IPS-20b (cell line): ENCODE data around the gene CDH20.

Experiments used
- H3K27ac ChIP-seq: one replicate; pipeline ENCODE4 v1.5.1; 2013; ENCODE audit warnings: low read length
- H3K27me3 ChIP-seq: 2 replicates; pipeline ENCODE4 v1.6.1; 2013; ENCODE audit warnings: mild to moderate bottlenecking, low read length, inconsistent platforms; ENCODE audit not compliant: insufficient read depth
- H3K36me3 ChIP-seq: 2 replicates; pipeline ENCODE4 v1.6.1; 2013; ENCODE audit warnings: low read depth, mild to moderate bottlenecking, inconsistent platforms, low read length, moderate library complexity; ENCODE audit not compliant: insufficient read depth
- H3K4me1 ChIP-seq: 2 replicates; pipeline ENCODE4 v1.6.1; 2013; ENCODE audit warnings: mild to moderate bottlenecking, control low read depth, inconsistent platforms, low read length, moderate library complexity; ENCODE audit not compliant: insufficient read depth
- H3K4me3 ChIP-seq: 2 replicates; pipeline ENCODE4 v1.5.1; 2013; ENCODE audit warnings: mild to moderate bottlenecking, low read length, inconsistent platforms
- H3K9ac ChIP-seq: 2 replicates; pipeline ENCODE4 v1.6.1; 2013; ENCODE audit warnings: low read depth, mild to moderate bottlenecking, inconsistent platforms, low read length, moderate library complexity
- H3K9me3 ChIP-seq: 2 replicates; pipeline ENCODE4 v1.6.1; 2013; ENCODE audit warnings: mild to moderate bottlenecking, low read depth, low read length, inconsistent platforms; ENCODE audit not compliant: insufficient read depth

Gene CDH20

DNA sequence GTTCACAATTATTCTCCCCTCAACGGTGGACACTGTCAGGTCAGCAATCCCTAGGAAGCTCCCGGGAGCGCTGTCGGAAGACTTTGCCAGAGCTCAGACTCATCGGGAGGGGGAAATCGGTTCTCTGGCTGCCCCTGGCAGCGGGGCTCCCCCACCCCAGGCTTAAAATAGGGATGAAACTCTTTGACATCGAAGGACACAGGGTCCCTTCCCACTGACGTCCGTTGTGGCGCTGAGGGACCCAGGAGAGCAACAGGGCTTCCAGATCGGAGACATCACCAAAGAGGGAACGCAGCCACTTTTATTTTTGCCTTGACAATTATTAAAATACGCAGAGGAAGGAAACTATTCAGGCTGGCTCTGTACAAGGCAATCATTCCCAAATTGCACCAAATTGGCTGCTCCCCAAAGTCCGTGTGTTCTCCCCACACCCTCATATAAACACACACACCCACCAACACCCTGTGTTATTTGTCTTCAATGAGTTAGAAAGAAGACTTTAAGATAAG is 249.0 kb downstream of the CDH20 start:
- H3K9me3 ChIP-seq = no peaks in the 10 kb centered on the region
- H3K36me3 ChIP-seq = no peaks in the 10 kb centered on the region
- peaks cover 16% of the 10 kb centered on the region for H3K27me3 ChIP-seq
- no peaks in the 10 kb centered on the region for H3K4me1 ChIP-seq
- H3K27ac ChIP-seq = no peak overlapping the region
- no peak overlapping the region for H3K9ac ChIP-seq
- peak overlapping the region; percentile 59 for H3K4me3 ChIP-seq

DNA sequence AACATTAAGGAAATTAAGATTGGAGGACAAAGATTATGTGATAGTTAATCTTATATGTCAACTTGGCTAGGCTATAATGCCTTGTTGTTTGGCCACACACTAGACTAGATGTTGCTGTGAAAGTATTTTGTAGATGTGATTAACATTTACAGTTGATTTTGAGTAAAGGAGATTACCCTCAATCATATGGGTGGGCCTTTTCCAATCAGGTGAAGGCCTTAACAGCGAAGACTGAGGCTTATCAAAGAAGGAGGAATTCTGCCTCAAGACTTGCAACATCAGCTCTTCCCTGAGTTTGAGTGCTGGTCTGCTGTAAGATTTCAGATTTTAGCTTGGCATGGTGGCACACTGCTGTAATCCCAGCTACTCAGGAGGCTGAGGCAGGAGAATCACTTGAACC is 250.3 kb downstream of the CDH20 start:
- Histone ChIP-seq H3K36me3 (no peaks in the 10 kb centered on the region), H3K9ac (no peak overlapping the region), H3K27ac (no peak overlapping the region), H3K4me1 (no peaks in the 10 kb centered on the region), H3K27me3 (peaks cover 16% of the 10 kb centered on the region), H3K9me3 (no peaks in the 10 kb centered on the region), H3K4me3 (no peak overlapping the region)

DNA sequence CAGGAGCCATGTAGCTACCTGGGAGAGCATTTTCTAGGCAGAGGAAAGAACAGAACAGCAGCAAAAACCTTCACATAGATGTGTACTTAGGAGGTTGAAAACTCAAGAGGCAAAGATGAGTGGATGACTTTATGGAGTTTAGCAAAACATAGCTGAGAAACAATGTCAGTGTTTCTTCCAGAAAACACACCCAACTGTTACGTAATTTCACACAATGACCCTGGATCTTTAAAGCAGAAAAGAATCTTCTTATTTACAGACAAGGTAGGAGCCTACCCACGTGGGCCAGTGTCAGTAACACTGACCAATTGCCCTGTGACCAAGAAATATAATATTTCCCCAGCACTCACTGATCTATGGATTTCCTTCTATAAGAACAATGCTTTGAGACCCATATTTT is 254.6 kb downstream of the CDH20 start:
- Histone ChIP-seq H3K9me3 (no peaks in the 10 kb centered on the region), H3K27ac (no peak overlapping the region), H3K36me3 (no peaks in the 10 kb centered on the region), H3K27me3 (peaks cover 6% of the 10 kb centered on the region), H3K9ac (no peak overlapping the region), H3K4me3 (no peak overlapping the region), H3K4me1 (no peaks in the 10 kb centered on the region)

DNA sequence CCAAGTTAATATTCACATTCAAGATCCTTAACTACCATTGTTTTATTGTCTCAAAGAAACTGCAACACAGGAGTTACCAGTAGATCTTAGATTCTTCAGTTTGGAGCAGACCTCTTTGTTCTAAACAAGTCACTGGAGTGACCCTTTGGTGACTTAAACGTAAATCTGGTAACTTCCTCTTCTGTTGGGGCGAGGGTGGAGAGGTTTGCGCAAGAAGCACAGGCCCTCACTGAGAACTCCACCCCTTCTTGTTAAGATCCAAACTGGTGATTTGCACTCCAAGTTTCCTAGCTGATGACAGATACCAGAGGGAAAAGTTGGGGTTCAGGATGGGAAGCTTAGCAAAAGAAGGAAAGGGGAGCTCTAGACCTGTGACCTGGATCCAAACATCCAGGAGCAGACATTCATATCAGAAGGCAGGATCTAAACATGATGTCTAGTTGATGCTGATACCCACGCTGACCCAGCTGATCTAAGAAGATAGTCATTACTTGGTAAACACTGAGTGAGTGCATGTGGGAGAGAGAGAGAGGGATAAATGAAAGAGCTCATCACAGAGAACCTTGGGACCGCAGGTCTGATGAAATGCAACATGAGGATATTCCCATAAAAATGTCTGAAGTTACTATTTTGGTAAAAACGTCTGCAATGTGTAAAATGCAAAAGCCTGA is 256.0 kb downstream of the CDH20 start:
- Histone ChIP-seq H3K27me3 (no peaks in the 10 kb centered on the region), H3K27ac (no peak overlapping the region), H3K36me3 (no peaks in the 10 kb centered on the region), H3K9me3 (no peaks in the 10 kb centered on the region), H3K4me1 (no peaks in the 10 kb centered on the region), H3K9ac (no peak overlapping the region), H3K4me3 (no peak overlapping the region)

DNA sequence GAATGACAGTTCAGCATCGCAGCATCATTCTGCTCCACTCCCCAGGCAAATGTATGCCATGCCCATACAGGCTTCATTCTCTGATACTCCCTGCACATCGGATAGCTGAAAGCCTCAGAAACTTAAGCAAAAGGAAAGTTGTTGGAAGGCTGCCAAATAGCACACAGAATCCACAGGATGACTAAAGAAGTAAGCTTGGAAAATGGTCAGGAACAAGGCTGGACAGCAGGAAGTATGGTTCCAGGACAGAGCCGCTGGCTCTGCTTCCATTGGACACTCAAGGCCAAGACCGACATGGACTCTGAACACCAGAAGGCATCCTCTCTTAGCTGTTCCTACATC is 256.5 kb downstream of the CDH20 start:
- Histone ChIP-seq H3K4me1 (no peaks in the 10 kb centered on the region), H3K27me3 (no peaks in the 10 kb centered on the region), H3K9ac (no peak overlapping the region), H3K9me3 (no peaks in the 10 kb centered on the region), H3K27ac (no peak overlapping the region), H3K4me3 (no peak overlapping the region), H3K36me3 (no peaks in the 10 kb centered on the region)

DNA sequence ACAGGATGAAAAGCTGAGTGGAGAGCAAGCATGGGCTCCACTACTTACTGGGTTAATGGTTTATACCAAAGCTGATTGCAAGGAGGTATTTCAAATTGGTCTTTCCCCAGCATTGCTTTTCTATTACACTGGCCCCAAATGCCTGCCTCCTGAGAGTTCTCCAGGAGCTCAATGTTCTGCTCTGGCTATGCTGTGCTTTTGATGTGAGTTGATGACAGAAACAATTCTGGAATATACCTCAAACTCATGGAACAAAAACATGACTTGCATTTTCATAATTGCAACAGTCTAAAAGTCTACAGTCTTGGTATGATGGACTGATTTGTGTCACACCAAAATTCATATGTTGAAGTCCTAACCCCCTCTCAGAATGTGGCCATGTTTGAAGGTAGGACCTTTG is 258.0 kb downstream of the CDH20 start:
- H3K27ac ChIP-seq = no peak overlapping the region
- H3K9me3 ChIP-seq = no peaks in the 10 kb centered on the region
- H3K36me3 ChIP-seq = no peaks in the 10 kb centered on the region
- H3K9ac ChIP-seq = no peak overlapping the region
- no peak overlapping the region for H3K4me3 ChIP-seq
- no peaks in the 10 kb centered on the region for H3K4me1 ChIP-seq
- H3K27me3 ChIP-seq = no peaks in the 10 kb centered on the region

DNA sequence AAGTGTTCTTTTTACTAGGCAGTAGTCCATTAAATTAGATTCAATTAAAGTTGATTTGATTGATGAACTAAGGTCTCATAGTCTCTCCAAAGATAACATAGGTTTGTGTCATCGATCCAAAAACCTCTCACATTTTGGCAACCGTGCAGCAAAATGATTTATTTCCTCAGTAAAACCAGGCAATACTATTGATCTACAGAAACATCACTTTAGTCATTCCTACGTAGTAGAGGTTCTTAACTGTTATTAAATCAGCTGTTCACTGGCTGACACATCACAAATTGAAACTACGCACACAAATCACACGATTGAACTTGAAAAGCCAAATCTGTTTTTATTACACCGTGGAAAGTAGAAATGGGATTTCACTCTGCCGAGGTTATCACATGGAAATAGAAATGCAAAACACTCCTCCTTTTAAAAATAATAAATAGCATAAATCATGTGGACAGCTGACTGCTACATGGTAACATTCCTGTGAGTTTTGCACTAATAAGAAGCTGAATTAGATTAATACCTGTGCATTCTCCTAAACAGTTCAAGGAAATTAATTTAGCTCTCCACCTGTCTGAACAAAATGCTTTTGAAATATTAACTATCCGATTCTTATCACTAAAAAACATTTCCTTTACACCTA is 262.5 kb downstream of the CDH20 start:
- no peaks in the 10 kb centered on the region for H3K27me3 ChIP-seq
- H3K36me3 ChIP-seq = no peaks in the 10 kb centered on the region
- no peak overlapping the region for H3K4me3 ChIP-seq
- H3K9me3 ChIP-seq = no peaks in the 10 kb centered on the region
- H3K27ac ChIP-seq = no peak overlapping the region
- no peak overlapping the region for H3K9ac ChIP-seq
- H3K4me1 ChIP-seq = 0 out of 2 replicates have a peak, but pooled peaks cover 3% of the 10 kb centered on the region

DNA sequence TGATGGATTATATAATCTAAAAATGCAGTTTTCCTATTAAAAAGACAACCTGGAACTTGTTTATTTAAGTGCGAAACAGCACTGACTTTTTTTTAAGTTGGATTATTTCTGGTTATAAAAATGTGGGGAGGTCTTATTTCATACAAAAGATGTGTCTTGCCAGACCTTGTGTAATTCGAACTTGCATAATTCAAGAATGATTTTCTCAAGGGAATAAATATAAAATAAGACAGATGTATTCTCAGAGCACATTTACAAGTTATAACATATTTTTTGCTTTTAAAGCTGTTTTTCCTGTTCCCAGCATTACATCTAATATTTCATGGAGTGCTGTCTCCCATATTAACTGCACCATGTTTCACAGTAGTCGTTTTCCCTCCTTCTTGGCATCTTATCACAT is 263.1 kb downstream of the CDH20 start:
- H3K36me3 ChIP-seq = no peaks in the 10 kb centered on the region
- H3K9me3 ChIP-seq = no peaks in the 10 kb centered on the region
- H3K27me3 ChIP-seq = no peaks in the 10 kb centered on the region
- H3K27ac ChIP-seq = no peak overlapping the region
- H3K4me1 ChIP-seq = 0 out of 2 replicates have a peak, but pooled peaks cover 3% of the 10 kb centered on the region
- H3K9ac ChIP-seq = no peak overlapping the region
- no peak overlapping the region for H3K4me3 ChIP-seq

DNA sequence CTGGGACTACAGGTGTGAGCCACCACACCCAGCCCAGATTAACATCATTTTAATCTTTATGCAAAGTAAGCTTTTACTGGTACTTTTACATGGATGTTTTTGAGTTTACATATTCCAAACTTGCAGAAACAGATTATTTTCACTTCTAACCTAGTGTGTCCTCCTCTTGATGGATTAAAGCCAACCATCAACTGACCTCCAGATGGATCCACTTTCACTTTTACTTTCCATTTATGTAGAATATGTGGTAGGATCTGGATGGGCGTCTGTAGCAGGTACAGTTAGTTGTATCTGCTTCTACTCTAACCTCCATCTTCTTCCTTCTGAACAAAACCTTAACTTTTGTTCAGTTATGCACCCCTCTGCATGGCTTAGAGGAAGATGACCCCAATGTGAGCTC is 264.1 kb downstream of the CDH20 start:
- H3K9ac ChIP-seq = no peak overlapping the region
- no peak overlapping the region for H3K27ac ChIP-seq
- H3K36me3 ChIP-seq = no peaks in the 10 kb centered on the region
- H3K9me3 ChIP-seq = no peaks in the 10 kb centered on the region
- no peaks in the 10 kb centered on the region for H3K27me3 ChIP-seq
- H3K4me1 ChIP-seq = 0 out of 2 replicates have a peak, but pooled peaks cover 3% of the 10 kb centered on the region
- no peak overlapping the region for H3K4me3 ChIP-seq

DNA sequence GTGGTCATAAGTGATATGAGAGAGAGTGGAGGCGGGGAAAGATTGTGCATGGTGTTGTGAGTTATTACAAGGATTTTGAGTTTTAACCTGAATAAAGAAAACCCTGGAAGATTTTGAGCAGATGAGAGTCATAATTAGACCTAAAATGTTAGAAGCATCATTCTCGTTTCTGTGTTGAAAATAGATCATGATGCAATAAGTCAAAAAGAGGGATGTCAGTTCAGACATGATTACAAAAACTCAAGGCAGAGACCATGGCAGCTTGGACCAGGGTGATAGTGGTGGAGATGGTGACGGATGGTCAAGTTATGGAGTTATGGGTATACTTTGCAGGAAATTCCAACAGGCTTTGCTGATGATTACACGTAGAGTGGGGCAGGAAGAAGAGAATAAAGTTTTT is 267.2 kb downstream of the CDH20 start:
- H3K9me3 ChIP-seq = no peaks in the 10 kb centered on the region
- no peaks in the 10 kb centered on the region for H3K27me3 ChIP-seq
- no peaks in the 10 kb centered on the region for H3K36me3 ChIP-seq
- H3K4me3 ChIP-seq = no peak overlapping the region
- no peak overlapping the region for H3K27ac ChIP-seq
- no peak overlapping the region for H3K9ac ChIP-seq
- peaks cover 7% of the 10 kb centered on the region for H3K4me1 ChIP-seq

DNA sequence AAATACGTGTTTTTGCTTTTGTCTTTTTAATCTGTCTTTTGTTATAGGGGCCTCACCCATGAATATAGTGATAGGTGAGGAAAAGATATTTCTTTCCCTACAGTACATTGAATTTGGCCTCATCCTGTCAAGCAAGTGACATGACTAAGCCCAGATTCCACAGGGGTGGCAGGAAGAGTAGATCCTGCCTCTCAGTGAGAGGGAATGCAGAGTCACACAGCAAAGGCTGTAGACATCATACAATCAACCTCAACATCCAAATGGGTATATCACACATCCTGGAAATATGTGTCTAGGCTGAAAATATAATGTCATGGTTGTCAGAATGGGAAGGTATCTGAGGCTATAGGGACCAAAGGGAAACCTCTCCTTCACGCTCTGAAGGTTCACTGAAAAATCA is 269.6 kb downstream of the CDH20 start:
- Histone ChIP-seq H3K9ac (no peak overlapping the region), H3K4me1 (peaks cover 18% of the 10 kb centered on the region), H3K9me3 (no peaks in the 10 kb centered on the region), H3K27me3 (peaks cover 4% of the 10 kb centered on the region; the same call in 1 of the 2 replicates), H3K4me3 (no peak overlapping the region), H3K27ac (no peak overlapping the region), H3K36me3 (no peaks in the 10 kb centered on the region)
